Activated T-helper 9 cell treated with anti-CD3 and anti-CD28 coated beads, Interleukin-2, amount 50 U/mL, for 16 hours (primary cell): Measurements from ENCODE around the gene COL17A1.

ENCODE experiments used
- DNase-seq: peaks from one replicate; pipeline ENCODE4 v3.0.0-alpha.2; 2020; ENCODE audit warnings: low read depth

The COL17A1 gene

DNA sequence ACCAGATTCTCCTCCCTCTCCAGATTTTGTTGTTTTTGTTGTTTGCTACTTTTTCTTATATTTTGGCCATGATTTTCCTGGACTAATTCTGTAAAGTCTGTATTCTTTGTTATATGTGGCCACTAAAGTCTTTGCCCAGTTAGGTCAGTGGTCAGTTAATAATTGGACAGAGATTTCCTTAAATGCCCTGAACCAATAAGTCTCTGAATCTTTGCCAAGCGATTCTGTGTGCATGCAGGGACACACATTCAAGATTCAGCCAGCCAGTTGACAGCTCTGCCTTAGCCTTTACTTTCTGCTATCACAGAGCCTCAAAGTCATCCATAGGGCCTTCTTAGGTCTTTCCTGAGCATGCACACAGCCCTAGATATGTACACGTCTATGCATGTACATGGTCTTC lies 11.0 kb upstream of the COL17A1 start:
- DNase-seq: no peak

DNA sequence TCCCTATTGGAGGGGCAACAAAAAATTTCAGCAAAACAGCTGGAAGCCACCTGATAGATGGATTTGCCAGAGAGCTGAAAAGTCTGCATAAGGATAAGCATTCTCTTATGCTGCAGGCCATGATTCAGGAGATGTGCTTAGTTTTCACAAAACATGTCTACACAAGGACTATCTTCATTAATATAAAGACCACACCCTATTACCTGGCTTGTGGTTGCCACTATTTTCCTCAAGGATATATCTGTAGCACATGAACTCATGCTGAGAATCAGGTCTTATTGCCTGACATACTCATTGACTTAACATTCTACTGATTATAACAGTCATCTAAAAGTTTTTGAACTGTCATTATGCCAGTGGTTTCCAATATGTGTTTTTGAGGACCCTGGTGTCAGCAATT lies 7.1 kb upstream of the COL17A1 start:
- no peak for DNase-seq

DNA sequence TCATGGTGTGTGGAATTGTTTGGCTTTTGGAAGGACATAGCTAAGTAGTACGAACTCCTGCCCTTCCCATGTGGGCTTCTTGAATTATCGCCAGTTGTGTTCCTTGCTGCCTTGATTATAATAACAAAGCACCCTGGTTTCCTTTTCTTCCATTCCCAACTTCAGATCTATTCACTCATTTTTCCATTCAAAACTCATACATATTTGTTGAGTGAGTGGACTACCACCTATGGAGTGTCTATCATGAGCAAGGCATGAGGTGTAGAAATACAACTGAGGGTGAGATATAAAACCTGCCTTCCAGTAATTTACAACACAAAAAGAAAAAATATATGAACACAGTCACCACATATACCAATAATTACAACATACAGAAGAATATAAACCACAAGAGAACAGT lies 4.9 kb upstream of the COL17A1 start:
- DNase-seq: no peak

DNA sequence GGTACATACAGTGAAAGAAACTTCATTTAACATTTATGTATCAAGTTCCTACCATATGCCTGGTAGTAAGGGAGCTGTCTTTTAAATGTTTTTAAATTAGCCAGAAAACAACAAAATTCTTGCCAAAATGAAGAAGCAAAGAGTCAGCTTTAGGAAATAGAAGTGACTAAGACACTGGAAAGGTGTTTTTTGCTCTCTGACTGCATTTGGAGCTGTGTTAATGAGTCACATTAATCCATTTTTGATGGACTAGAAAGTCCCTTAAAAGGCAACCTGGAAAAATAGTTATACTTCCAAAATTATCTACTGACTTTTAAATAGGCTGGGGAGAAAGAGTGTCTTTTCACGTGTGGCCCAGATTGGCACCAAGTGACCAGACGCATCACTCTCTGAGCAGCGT lies 3.9 kb upstream of the COL17A1 start:
- no peak for DNase-seq

DNA sequence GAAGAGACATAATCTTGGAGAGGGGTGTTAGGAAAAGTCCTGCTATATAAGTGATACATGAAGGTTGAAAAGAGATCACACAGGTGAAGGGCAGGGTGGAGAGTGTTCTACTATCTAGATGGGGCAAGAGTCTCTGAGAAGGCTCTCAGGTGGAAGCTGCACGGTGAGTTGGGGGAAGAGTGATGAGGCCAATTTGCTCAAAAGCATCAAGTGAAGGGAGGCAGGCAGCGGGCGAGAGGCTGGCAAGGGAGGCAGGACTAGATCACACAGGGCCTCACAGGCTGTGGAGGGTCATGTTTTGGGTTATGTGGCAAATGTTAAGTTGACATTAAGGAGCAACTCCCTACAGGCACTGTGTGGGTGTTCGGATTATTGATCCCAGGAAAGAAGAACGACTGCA lies 2.6 kb upstream of the COL17A1 start:
- DNase-seq: no peak

DNA sequence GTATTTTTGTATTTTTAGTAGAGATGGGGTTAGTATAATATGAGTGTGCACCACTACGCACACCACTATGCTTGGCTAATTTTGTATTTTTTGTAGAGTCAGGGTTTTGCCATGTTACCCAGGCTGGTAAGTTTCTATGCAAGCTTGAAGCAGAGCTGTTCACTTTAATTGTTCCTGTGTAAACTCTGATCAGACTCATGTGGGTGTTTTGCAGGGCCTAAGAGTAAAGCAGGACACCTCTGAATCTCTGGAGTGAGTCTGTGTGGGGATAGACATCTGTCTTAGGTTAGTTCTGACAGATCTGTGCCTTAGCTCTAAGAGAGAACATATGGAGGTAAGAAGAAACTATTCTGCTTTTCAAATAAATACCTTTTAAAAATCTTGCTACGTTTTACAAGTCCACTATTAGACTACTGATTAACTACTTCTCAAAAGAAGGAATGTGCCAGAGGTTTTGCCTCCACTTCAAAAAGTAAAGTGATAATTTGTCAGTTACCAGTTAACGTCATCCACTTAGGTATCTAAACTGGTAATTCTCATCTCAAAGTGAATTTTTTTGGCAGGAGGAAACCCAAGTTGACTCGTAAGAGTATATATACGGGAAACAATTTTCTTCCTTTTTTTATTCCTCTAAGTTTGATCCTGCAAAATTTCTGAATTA lies 1.1 kb downstream of the COL17A1 start:
- DNase-seq: no peak

DNA sequence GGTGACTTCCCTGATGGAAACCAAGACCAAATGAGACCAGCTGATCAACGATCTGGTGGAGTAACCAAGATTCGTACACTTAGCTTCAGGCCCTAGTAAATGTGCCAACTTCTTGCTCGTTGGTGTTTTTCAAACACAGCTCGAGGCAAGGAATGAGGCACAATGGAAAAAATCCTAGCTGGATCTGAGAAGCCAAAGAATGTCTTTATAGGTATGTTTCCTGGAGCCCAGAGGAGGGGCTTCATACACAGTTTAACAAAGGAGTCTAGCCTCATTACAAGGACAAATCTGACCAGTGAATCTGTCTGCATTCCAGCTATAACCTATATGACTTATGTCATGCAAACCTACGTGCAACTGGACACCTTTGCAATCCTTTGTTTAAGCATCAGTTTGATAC lies 3.7 kb downstream of the COL17A1 start:
- DNase-seq: no peak

DNA sequence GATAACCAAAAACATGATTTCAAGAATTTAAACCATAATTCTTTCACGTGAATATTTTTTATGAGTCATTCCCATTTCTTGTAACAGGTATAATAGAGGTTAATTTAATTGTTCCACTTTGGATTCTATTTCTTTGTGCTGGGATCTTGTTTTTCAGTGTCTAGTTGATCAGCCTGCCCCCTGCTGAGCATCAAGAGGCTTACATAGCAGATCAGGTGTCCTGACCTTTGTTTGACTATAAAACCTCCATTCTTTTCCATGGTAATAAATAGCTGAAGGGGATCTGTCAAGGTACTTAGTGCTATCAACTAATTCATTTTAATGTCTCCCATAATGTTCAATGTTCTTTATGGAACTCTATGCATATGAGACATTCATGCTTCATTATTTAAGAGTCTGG lies 4.9 kb downstream of the COL17A1 start:
- DNase-seq: no peak

DNA sequence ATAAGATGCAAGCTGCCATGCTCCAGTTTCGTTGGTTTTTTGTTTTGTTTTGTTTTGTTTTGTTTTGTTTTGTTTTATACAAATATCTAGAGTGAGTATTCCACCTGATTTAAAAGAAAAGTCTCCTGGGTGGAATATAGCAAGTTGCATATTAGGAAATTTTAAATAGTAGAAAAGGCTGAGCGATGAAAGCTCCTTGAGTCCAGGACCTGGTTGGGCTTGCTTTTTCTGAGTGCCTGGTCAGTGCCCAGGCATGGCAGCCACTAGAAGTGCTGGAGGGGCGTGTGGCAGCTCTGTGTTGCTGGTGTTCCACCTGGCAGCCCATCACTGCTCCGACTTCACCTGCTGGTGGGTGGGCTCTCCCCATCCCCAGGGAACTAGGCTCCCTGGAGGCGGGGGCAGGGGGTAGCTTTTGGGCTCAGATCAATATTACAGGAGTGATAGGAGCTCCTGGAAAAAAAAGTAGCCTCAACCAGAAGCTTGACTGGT lies 8.0 kb downstream of the COL17A1 start:
- DNase-seq: no peak

DNA sequence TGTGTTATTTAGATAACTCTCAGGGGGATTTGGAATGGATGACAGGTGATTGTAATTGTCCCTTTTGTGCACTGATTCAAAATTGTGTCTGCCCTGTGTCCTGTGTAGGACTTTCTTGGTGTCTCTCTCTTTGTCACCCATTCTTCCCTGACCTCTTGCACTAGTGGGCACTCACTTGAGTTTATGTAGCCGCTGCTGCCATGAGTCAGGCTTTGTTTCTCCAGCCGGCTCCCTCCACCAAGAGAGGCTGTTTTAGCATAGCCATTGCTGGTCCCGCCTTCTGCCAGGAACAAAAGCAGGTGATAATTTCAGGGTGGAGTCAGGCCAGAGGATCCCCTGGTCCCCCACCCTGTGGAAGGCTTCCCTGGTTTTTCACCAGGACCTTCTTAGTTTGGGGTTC lies 8.4 kb downstream of the COL17A1 start:
- no peak for DNase-seq

DNA sequence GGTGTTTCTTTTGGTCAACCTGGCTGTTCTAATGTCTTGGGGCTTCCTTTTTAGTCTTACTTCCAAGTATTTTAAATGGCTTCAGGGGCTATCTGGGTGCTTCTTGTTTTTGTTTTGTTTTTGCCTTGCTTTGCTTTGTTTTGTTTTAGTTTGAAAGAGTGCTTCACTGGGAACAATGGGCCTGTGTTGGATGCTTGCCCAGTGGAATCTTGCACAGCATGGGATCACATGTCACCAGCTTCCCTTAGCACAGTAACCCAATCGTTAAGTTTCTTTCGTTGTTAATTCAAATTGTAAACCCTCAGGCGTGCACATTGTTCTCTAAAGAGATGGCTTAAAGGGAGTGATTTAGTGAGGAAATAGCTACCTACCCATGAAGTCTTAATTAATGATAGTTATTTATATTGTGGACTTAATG lies 8.9 kb downstream of the COL17A1 start:
- no peak for DNase-seq

DNA sequence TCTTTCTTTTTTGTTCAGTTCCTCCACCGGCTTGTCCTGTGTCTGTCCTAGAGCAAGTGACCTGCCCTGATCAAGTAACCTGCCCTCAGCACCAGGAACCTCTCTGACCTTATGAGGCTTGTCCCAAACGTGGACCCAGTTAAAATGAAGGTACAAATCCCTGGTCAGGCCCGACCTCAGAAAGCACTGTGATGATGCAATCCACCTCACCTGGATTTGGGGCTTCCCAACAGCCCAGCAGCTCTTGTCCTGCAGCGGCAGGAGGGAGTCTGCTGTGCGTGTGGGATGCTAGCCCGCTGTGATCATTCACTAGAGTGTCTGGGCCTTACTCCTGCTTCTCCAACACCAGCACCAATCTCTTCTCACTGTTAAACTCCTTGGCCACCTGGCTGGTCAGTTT lies 11.2 kb downstream of the COL17A1 start:
- DNase-seq: no peak

DNA sequence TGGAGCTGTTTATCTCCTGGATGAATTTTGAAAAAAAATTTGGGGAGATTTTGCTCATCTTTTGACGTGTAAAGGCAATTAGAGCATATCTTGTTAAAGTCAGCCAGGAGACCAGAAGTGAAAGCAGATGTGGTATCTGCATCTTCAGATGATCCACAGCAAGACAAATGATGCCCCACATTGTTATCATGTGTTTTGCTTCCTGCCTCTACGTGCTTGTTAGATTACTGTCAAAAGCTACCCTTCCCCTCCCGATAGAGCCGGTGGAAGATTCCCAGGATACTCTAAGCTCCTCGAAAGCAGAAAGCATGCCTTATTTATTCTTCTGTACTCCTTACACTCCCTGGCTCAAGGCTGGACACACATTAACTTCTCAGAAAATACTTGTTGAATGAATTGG lies 12.9 kb downstream of the COL17A1 start:
- DNase-seq: no peak

DNA sequence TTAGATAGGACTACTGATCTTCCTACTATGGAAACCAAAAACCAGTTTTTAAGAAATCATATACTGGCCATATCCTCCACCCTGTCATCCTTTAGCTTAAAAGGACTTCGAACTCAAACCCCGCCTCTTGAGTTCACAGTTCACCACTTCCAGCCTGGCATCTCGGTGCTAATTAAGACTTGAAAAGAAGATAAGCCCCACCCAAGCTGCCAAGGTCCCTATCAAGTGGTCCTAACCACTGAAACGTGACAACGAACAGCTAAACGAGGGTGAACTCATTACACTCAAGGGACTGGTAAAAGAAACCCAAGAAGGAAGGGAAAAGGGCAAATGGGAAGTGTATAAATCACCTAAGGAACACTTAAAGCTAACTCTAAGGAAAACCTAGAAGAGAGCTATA lies 16.1 kb downstream of the COL17A1 start:
- DNase-seq: no peak

DNA sequence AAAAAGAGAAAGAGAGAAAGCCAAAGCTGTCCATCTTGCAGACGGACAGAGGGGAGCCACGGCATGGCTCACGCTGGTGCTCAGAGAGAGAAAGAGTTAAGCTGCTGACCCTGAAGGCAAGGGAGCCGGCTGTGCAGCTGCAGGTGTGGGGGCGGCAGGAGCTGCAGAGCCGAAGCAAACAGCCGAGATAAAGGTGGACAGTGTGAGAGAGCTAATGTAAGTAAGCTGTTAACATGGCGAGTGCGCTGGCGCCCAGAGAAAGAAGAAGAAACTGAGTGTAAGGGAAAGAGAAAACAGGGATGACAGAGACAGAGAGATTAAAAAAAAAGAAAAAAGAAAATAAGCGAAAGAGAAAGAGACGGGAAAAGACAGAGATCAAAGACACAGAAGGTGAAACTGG lies 18.2 kb downstream of the COL17A1 start:
- no peak for DNase-seq

DNA sequence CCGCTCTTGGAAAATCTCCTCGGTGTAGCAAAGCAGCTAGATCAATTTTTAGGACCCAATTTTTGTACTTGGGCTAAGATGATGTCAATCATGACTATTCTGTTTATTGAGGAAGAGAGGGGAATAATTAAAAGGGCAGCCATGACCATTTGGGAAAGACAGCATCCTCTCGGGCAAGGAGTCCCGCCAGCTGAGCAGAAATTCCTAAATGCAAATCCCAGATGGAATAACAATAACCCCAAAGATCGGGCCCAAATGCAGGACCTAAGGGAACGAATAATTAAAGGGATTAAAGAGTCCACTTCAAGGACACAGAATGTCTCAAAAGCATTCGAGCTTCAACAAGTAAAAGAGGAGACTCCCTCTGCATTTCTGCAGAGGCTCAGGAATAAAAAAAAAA lies 18.7 kb downstream of the COL17A1 start:
- DNase-seq: no peak

DNA sequence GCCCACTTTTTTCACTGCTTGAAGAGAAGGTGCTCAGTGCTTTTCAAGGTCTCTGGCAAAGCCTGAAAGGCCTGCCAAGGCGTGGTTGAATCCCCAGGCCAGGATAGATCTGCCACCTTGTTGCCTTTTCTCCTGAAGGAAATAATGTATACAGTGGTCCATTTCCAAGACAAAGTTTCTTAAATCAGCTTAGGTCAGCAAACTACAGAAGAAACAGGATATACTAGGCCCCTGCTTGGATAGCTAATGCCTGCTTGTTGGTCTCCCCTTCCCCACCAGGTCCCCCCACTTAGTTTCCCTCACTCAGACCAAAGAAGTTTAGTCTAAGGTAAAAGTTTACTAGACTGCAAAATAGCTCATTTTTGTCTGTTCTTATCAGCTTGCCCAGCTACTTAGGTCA lies 19.9 kb downstream of the COL17A1 start:
- no peak for DNase-seq

DNA sequence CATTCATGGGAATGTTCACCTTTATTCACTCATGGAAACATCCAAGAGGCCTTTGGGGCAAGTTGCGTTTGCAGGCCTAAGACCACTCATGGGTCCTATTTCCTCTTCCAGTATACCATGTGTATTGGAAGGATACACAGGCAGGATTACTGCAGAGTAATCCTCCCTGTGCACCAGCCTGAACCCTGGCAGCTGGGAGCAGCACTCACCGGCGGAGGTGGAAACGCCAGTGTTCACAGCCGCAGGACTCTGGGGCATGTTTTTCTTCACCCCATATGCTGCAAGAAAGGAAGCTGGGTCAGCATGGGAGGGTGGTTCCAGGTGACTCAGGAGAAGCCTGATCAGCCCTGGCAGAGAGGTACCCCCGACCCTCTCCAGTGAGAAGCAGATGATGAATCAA lies 24.5 kb downstream of the COL17A1 start:
- no peak for DNase-seq

DNA sequence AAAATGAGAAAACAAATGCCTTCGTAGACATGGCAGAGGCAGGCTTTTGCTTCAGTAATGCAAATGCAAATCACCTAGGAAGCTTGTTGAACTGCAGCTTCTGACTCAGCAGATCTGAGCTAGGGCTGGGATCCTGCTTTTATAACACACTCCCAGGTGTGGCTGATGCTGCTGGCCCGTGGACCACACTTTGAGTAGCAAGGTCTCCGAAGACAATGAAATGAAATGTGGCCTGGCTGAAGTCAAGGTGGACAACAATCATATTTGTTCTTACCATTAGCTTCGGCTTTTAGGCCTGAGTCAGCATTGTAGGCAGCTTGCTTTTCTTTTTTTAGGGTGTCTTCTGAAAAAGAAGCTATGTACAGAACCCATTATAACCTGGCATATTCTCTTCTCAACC lies 26.3 kb downstream of the COL17A1 start:
- no peak for DNase-seq

DNA sequence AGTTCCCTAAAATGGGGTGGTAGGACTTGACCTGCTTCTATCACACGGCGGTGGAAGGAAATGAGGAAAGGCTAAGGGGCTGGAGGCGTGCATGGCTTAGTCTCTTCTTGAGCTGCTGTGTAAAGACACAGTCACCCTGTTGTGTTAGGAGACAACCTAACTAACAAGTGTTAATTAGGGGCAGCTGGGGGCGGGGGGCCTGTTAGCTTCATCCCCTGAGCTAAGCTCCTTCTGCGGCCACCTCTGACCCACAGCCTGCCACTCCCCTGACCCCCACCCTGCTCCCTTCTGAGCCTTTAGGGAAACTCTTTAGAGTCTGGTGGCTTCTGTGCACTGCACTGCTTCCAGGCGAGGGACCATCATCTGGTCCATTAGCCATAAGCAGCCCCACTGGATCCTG lies 28.0 kb downstream of the COL17A1 start:
- DNase-seq: no peak

DNA sequence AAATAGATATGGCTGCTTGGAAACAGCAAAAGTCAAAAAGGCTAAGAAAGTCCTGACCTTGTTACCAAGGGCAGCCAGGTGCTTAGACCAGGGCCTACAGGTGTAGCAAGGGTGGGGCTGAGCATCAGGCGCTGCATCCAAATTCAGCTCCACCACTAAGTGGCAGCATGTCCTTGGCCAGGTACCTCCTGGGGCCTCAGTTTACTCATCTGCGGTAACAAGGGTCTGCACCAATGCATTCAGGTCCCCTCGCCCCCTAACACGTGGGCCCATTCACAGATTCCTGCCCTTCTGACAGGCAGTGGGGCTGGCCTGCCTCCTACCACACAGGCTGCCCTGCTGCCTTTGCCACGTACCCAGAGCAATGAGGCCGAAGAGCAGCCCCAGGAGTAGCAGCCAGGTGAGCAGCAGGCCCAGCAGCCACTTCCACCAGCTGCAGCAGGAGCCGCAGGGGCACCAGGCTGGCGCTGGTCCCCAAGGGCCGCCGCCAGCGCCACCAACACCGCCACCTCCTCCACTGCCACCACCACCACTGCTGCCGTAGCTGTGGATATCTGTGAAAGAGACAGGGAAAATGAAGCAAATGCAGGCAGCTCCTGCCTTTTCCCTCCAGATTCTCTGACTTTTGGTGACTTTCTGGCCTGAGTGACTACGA lies 28.9 kb downstream of the COL17A1 start:
- DNase-seq: no peak

DNA sequence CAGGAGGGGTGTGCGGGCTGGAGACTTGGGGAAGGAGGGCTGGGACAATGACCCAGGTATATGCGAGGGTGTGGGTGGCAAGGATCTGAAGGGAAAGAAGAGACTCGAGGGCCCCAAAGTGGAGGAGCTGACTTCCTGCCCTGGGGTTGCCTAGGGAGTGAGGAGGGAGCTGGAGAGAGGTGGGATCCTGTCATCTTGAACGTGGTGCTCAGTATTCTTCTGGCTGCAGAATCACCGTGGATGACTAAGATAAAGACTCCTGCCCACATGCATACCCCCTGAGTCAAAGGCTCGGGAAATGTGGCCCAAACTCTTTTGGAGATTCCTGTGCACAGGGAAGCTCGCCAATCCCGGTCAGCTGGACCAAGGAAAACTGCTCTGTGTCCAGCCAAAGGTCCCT lies 31.2 kb downstream of the COL17A1 start:
- no peak for DNase-seq

DNA sequence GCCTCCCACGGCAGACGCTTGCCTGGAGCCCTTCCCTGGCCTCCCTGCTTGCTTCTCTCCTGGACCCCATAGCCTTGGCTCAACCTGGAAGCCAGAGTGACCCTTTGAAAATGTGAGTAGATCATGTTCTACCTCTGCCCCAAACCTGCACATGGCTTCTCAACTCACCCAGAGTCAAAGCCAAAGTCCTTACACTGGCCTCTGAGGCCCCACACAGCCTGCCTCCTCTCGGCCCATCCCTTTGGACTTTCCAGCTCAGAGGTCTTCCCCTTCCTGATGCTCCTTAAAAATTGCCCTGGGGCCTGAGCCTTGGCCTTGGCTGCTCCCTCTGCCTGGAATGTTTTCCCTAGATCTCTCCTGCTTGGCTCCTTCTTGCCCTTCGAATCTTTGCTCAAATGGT lies 32.5 kb downstream of the COL17A1 start:
- DNase-seq: no peak

DNA sequence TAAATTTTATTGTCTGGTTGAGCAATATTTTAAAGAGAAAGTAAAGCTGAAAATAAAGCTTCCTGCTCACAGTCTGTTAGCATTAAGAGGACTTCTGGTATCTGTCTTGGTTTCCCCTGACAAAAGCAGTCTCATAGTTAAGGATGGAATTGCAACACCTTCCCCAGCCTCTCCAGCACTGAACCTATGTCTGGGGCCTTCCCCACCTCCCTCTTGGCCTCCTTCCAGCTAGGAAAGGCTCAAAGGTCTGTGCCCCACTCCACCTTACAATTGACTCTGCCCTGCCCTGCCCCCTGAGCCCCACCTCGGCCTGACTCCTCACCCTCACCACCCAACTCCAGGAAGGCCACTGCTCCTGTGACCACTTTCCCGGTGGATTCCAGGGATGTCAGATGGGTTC lies 33.2 kb downstream of the COL17A1 start:
- DNase-seq: no peak
